GM04504 (cell line): ENCODE measurements around the gene ABTB2.
"Not testable (repeated sequence)": the region's sequence is repeated elsewhere in the genome, so short reads cannot be mapped to it uniquely, and the experiment has no call there.

Experiments
- DNase-seq: peaks from one replicate; pipeline ENCODE4 v3.0.0-alpha.2; 2012; ENCODE audit warnings: low read depth

ABTB2 gene

DNA sequence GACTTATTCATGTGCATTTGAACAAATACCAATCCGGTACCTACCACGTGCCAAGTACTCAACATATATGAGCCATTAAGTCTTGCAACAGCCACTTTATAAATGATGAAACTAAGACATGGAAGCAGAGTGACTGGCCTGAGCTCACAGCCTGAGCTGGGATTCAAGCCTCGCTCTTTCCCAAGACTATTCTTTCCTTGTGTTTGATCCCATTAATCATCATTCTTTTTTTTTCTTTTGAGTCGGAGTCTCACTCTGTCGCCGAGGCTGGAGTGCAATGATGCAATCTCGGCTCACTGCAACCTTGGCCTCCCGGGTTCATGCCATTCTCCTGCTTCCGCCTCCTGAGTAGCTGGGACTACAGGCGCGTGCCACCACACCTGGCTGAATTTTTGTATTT lies 119.3 kb downstream of the ABTB2 start:
- no peak for DNase-seq

DNA sequence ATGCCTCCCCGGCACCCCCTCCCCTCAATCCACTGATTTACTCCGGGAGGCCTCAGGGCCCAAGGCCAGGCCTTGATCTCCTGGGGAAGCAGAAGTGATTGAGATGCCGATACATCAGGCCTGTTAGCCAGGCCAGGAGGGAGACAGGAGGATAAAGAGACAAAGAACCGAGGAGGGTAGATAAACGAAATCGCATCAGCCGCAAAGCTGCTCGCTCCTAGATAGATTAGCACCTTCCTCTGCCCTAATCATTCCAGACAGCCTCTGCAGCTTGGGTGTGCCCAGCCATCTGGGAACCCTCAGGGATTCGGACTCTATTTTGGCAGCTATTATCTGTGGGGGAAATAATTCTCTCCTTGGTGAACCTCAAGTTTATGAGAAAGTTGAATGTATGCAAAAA lies 121.2 kb downstream of the ABTB2 start:
- no peak for DNase-seq

GRCh38 chr11:34235591-34236071 lies 122.2 kb downstream of the ABTB2 start:
- no peak for DNase-seq

DNA sequence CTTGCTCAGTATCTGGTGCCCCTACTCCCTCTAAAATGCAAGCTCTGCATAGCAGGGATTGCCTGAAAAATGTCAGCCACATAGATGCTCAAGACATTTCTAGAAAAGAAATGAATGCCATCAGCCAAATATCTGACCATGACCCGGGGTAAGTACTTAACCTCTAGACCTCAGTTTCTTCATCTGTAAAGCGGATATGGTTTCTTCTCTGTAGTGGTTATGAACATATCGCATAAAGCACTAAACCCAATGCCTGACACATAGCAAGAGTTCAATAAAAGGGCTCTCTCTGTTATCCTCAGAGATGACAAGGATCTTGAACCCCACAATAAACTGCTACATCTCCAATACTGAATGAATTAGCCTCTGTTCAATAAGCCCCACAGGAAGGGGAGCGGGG lies 122.6 kb downstream of the ABTB2 start:
- no peak for DNase-seq

- no peak for DNase-seq
Measured at GRCh38 chr11:34234086-34234740, 123.6 kb downstream of the ABTB2 start.

DNA sequence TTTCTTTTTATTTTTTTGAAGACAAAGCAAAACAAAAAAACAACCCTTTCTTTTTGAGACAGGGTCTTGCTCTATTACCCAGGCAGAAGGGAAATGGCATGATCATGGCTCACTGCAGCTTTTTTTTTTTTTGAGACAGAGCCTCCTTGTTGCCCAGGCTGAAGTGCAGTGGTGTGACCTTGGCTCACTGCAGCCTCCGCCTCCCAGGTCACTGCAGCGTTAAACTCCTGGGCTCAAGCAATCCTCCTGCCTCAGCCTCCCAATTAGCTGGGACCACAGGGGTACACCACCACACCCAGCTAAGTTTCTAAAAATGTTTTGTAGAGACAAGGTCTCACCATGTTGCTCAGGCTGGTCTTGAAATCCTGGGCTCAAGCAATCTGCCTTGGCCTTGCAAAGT lies 124.6 kb downstream of the ABTB2 start:
- no peak for DNase-seq

DNA sequence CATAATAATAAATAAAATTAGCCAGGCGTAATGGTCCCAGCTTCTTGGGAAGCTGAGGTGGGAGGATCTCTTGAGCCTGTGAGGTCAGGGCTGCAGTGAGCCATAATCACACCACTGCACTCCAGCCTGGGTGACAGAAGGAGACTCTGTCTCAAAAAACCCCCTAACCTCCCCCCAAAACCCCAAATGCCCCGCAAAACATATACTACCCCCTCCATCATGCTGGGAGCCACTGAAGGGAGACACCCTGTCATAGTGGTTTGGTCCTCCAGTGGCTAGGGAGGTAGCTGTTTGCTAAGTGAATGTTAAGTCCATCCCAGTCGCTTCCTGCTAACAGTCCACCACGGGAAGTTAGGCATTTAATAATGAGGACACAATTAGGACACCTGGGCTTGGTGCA lies 125.0 kb downstream of the ABTB2 start:
- DNase-seq: no peak

GRCh38 chr11:34226210-34226609 lies 131.6 kb downstream of the ABTB2 start:
- no peak for DNase-seq

GRCh38 chr11:34225091-34225490 lies 132.7 kb downstream of the ABTB2 start:
- no peak for DNase-seq

- DNase-seq: no peak
Measured at GRCh38 chr11:34224434-34224966, 133.3 kb downstream of the ABTB2 start.

DNA sequence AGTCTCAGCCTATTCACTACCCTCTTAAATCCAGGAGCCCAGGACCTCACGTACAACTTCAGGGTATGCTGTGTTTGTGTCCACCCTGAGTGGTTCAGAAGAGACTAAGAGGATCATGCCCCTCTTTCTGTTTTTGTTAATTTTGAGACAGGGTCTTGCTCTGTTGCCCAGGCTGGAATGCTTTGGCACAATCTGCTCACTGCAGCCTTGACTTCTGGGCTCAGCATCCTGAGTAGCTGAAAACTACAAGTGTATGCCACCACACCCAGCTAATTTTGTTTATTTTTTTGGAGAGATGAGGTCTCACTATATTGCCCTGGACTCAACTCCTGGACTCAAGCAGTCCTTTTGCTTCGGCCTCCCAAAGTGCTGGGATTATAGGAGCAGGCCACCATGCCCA lies 133.9 kb downstream of the ABTB2 start:
- DNase-seq: no peak

- peak; percentile 79 for DNase-seq
Measured at GRCh38 chr11:34223021-34223813, 134.6 kb downstream of the ABTB2 start.

- no peak for DNase-seq
Measured at GRCh38 chr11:34222030-34222429, 135.8 kb downstream of the ABTB2 start.

GRCh38 chr11:34219941-34220370 lies 137.9 kb downstream of the ABTB2 start:
- no peak for DNase-seq

GRCh38 chr11:34219279-34219678 lies 138.5 kb downstream of the ABTB2 start:
- DNase-seq: no peak

- not testable (repeated sequence) for DNase-seq
Measured at GRCh38 chr11:34218756-34219155, 139.1 kb downstream of the ABTB2 start.

DNA sequence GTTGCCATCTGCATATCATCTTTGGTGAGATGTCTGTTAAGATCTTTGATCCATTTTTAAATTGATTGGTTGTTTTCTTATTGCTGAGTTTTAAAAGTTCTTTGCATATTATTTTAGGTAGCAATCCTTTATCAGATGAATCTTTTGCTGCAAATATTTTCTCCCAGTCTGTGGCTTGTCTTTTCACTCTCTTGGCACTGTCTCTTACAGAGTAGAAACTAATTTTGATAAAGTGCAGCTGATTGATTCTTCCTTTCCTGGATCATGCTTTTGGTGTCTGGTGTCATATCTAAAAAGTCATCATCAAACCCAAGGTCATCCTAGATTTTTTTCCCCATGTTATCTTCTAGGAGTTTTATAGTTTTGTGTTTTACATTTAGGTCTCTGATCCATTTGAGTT lies 139.7 kb downstream of the ABTB2 start:
- DNase-seq: no peak

DNA sequence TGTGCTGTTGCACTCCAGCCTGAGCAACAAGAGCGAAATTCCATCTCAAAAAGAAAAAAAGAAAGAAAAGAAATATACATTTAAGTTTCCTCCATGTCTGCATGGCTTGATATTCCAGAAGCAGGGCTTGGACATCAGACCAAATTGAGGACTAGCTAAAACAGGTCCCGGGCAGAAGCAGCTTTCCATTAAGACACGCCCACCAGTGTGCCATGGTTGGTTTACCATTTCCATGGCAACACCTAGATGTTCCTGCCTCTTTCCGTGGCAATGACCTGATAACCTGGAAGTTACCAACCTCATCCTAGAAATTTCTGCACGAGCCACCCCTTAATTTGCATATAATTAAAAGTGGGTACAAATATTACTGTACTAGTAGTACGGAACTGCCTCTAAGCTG lies 141.1 kb downstream of the ABTB2 start:
- DNase-seq: no peak

GRCh38 chr11:34215806-34216453 lies 141.9 kb downstream of the ABTB2 start:
- no peak for DNase-seq

DNA sequence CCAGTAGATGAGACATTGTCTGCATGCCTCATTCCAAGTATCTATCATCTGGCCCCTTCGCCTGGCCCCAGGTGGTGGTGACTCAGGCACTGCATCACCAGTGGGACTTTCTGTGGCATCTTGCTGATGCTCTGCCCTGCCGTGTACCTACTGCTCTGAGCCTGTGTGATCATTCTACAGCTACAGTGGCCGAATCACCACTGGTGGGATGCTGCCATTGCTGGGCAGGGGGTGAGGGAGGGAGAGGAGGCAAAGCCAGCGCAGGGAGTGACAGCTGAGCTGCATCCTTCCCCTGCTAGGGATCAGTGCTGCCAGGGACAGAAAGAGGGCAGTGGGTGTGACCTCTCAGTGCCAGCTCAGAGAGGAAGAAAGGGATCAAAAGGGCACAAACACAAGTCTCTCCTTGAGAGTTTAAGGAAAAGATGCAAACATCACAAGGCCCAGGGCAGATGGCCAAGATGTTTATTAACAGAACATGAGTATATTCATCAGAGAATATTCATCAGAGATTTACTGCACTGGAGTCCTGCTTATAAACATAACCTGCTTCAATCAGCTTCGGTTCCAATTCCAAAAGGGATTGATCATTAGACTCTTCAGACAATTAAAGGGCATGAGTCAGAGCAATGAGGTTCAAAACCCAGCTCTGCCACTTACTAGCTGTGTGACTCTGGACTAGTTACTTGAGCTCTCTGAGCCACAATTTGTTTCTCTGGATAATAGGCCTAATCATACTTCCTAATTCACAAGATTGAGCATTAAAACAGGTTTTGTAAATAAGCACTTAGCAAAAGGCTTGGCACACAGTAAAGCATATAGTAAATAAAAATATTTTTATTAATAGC lies 142.6 kb downstream of the ABTB2 start:
- peak; percentile 32 for DNase-seq

- no peak for DNase-seq
Measured at GRCh38 chr11:34213366-34213765, 144.4 kb downstream of the ABTB2 start.

DNA sequence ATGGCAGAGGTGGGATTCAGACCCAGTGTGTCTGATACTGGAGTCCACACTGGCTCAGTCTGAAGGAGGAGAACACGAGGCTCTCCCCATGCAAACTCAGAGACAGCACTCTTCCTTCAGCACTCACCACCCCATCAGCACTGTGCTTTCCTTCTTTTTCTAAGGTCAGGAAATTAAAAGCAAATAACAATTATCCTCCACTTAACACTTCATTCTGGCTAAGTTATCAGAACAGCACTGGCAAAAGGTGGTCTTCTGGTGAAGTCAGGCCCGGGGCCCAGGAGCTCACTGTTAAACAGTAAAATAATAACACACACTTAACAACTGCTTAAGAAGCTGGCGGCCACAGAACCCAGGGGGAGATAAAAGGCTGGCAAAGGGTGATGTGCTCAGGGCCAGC lies 145.2 kb downstream of the ABTB2 start:
- DNase-seq: no peak
